ENCODE data around the gene RIPOR3.

GRCh38 chr20:50536333-50536732 lies 155.0 kb downstream of the RIPOR3 start:
- TF ChIP-seq, protein P1, sequence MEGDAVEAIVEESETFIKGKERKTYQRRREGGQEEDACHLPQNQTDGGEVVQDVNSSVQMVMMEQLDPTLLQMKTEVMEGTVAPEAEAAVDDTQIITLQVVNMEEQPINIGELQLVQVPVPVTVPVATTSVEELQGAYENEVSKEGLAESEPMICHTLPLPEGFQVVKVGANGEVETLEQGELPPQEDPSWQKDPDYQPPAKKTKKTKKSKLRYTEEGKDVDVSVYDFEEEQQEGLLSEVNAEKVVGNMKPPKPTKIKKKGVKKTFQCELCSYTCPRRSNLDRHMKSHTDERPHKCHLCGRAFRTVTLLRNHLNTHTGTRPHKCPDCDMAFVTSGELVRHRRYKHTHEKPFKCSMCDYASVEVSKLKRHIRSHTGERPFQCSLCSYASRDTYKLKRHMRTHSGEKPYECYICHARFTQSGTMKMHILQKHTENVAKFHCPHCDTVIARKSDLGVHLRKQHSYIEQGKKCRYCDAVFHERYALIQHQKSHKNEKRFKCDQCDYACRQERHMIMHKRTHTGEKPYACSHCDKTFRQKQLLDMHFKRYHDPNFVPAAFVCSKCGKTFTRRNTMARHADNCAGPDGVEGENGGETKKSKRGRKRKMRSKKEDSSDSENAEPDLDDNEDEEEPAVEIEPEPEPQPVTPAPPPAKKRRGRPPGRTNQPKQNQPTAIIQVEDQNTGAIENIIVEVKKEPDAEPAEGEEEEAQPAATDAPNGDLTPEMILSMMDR (conservative IDR thresholded peaks at IDR 0.05; ENCODE audit: low read length) = no peak
- no peak for TF ChIP-seq EZH2phosphoT487 (IDR thresholded peaks at IDR 0.05; ENCODE audit: borderline replicate concordance, low read depth, low read length)

Data from OCI-LY7 (cell line).